ENCODE results near the gene PSMD4.
"Not testable (repeated sequence)": the region's sequence is repeated elsewhere in the genome, so short reads cannot be mapped to it uniquely, and the experiment has no call there.

The PSMD4 gene

GRCh38 chr1:151267760-151268159, 13.2 kb downstream of the PSMD4 start:
- no peak overlapping the region for H3K4me3 ChIP-seq (ENCODE audit: low read depth, low read length)
- TF ChIP-seq, protein P1, sequence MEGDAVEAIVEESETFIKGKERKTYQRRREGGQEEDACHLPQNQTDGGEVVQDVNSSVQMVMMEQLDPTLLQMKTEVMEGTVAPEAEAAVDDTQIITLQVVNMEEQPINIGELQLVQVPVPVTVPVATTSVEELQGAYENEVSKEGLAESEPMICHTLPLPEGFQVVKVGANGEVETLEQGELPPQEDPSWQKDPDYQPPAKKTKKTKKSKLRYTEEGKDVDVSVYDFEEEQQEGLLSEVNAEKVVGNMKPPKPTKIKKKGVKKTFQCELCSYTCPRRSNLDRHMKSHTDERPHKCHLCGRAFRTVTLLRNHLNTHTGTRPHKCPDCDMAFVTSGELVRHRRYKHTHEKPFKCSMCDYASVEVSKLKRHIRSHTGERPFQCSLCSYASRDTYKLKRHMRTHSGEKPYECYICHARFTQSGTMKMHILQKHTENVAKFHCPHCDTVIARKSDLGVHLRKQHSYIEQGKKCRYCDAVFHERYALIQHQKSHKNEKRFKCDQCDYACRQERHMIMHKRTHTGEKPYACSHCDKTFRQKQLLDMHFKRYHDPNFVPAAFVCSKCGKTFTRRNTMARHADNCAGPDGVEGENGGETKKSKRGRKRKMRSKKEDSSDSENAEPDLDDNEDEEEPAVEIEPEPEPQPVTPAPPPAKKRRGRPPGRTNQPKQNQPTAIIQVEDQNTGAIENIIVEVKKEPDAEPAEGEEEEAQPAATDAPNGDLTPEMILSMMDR (IDR thresholded peaks at IDR 0.05; ENCODE audit: borderline replicate concordance, insufficient read depth, low read depth, low read length), result no peak

- TF ChIP-seq, protein P1 (IDR thresholded peaks at IDR 0.05; ENCODE audit: borderline replicate concordance, insufficient read depth, low read depth, low read length), result no peak
- no peak overlapping the region for H3K4me3 ChIP-seq (ENCODE audit: low read depth, low read length)
These were observed 19.5 kb downstream of the PSMD4 start for GRCh38 chr1:151273924-151274466.

DNA sequence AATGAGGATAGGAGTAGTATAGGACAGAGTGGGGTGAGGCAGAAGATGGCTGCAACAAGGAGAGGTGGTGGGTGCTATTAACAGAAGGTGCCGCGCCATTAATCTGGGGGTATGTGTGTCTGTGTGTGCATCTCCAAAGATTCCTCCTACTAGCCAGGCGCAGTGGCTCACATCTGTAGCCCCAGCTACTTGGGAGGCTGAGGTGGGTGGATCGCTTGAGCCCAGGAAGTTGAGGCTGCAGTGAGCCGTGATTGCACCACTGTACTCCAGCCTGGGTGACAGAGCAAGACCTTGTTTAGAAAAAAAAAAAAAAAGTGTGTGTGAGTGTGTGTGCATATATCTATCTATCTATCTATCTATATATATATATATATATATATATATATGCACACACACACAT, 20.8 kb downstream of the PSMD4 start:
- not testable (repeated sequence) for H3K4me3 ChIP-seq (ENCODE audit: low read depth, low read length)

- TF ChIP-seq, protein P1 (IDR thresholded peaks at IDR 0.05; ENCODE audit: borderline replicate concordance, insufficient read depth, low read depth, low read length), result no peak
- no peak overlapping the region for H3K4me3 ChIP-seq (ENCODE audit: low read depth, low read length)
These were observed 22.7 kb downstream of the PSMD4 start for GRCh38 chr1:151277249-151277648.

GRCh38 chr1:151281225-151281968, 26.9 kb downstream of the PSMD4 start:
- peak overlapping the region; percentile 94 for H3K4me3 ChIP-seq (ENCODE audit: low read depth, low read length)
- TF ChIP-seq, protein P1 (IDR thresholded peaks at IDR 0.05; ENCODE audit: borderline replicate concordance, insufficient read depth, low read depth, low read length), result no peak

DNA sequence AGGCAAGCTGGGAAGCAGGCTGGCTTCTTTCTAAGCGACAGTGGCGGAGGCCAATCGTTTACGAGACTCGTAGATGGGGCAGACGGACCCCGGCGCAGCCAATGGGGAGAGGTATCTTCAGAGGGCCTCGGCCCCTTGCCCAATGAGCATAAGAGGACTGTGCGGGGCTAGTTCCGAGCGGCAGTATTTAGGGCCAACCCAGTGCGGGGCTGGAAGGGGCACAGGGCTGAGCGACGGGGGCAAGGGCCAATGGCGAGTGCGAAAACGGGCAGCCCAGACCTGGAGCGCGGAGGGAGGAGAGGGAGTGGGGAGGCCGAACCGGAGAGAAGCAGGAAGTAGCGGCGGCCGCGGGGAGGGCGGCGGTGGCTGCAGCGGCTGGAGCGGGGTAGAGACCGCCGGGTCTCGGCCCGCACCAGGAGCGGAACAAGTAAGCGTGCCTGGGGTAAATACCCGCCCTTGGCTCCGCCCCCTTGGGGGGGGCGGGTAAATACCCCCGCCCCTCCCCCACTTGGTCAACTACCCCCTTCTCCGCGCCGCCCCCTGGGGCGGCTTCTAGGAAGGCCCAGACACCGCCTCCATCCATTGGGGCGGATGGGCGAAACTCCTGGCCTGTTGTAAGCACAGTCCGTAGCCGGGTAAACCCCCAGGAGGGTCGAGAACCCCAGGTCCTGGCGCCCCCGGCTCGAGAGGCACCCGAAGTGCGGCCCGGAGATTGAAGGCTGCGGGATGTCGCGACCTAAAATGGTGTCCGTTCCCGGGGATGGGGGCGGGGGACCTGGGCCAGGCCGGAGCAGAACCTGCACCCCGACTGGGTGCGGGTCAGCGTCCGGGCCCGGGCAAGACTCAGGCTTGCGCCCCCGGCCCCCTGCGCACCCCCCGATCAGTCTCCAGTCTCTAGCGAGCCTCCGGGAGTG, 27.7 kb downstream of the PSMD4 start, which contains the start of gene ZNF687:
Gene ZNF687, plus strand, starts transcription at position 331 of the 914 bp plus-strand sequence. CDS start 3,993 bp downstream, outside the sequence.
- peak within 1 kb of the TSS; percentile 94 for H3K4me3 ChIP-seq (ENCODE audit: low read depth, low read length)
- TF ChIP-seq, protein P1 (IDR thresholded peaks at IDR 0.05; ENCODE audit: borderline replicate concordance, insufficient read depth, low read depth, low read length), result no peak
